GM21529 (cell line): ENCODE data around the gene PRKAR1B.

Source experiments
- ATAC-seq: cut with Tn5 transposase; IDR thresholded peaks from one replicate; pipeline ENCODE4 v1.9.1; 2021; ENCODE audit not compliant: unreplicated experiment

PRKAR1B gene

DNA sequence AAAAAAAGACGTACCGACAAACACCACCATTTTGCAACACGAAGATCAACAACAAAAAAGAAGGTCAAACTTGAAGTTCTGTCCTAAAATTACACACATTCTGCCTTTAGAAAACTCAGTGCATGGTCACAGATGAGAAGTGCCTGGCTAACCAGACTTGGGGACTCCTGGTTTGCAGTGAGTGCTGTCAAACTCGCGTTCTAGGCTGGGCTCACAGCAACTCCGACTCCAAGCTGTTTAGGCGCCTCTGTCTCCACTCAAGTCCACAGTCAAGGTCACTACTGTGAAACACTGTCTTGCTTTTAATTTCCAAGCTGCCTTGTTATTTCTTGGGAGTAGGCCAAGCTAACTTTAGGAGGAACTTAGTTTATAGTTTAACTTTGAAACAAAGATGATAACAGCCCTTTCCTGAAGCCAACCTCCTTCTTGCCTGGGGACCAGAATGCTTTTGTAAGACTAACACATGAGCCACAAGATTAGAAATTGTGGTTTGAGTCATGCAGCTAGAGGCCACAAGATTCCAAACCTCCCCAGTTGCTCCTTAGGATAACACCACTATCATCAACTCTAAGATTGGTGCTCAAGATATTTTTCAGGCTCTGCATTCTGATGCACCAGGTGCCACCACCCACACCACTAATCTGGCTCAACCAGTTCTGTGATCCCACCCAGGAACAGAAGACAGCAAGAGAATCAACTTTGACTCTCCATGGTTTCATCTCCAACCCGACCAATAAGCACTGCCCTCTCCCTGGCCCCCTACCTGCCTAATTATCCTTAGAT lies 1.7 kb downstream of the PRKAR1B start:
- no peak for ATAC-seq

DNA sequence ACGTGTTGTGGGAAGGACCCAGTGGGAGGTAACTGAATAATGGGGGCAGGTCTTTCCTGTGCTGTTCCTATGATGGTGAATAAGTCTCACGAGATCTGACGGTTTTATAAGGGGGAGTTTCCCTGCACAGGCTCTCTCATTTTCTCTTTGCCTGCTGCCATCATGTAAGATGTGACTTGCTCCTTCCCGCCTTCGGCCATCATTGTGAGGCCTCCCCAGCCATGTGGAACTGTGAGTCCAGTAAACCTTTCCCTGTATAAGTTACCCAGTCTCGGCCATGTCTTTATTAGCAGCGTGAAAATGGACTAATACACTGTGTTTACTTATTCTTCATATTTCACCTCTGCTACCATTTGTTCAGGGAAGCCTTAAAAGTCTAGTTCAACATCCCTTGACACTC lies 2.8 kb downstream of the PRKAR1B start:
- no peak for ATAC-seq

DNA sequence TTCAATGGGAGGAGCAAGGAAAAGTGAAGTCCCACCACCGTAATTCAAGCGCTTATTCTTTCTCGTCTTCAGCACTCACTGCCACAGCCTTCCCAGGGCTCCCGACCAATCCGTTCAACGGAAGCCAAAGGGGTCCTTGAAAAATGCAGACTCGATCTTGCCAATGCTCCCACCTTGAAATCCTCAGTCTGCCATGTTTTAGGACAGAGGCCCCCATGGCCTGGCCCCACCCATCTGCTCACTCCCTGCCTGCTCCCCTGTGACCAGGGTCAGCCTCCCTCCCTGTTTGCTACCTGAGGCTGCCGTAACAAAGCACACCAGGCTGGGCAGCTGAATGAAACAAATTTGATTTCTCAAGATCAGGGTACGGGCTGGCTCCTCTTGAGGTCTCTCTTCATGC lies 3.5 kb downstream of the PRKAR1B start:
- no peak for ATAC-seq

GRCh38 chr7:721619-722248 lies 5.3 kb downstream of the PRKAR1B start:
- ATAC-seq = no peak

- ATAC-seq = no peak
These were observed 10.4 kb downstream of the PRKAR1B start for GRCh38 chr7:716636-717035.

DNA sequence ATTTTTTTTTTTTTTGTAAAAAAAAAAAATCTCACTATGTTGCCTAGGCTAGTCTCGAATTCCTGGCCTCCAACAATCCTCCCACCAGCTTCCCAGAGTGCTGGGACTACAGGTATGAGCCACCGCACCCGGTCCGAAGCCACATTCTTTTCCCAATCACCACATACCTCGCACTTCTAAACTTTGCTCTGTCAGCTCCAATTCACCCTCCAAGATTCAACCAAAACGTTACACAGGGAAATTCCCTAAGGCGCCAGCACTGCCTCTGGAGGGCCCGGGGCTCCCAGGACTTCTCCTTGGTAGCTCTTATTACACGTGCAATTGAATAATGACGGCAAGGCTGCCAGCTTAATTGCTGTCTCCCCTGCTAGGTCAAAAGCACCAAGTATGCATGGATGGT lies 10.9 kb downstream of the PRKAR1B start:
- no peak for ATAC-seq

DNA sequence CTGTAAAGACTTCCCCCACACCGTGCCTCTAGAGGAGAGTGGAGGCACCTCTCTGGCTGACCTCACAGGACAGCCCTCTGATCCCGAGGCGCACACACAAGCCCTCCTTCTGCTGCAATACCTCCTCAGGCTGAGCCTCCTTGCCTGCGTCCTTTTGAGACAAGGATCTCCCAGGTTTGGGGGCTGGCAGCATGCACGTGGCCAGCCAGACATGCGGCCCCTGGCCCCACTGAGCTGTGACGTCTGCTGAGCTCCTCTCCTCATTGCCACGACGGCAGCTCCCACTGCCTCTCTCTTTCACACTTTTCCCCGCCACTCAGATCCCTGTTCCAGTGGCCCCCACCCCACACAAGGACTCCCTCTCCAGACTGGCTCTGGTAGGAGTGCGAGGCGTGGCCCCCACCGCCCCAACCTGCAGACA lies 12.8 kb downstream of the PRKAR1B start:
- no peak for ATAC-seq

- no peak for ATAC-seq
These were observed 13.4 kb downstream of the PRKAR1B start for GRCh38 chr7:713488-714230.

- ATAC-seq = no peak
These were observed 14.0 kb downstream of the PRKAR1B start for GRCh38 chr7:713139-713457.

DNA sequence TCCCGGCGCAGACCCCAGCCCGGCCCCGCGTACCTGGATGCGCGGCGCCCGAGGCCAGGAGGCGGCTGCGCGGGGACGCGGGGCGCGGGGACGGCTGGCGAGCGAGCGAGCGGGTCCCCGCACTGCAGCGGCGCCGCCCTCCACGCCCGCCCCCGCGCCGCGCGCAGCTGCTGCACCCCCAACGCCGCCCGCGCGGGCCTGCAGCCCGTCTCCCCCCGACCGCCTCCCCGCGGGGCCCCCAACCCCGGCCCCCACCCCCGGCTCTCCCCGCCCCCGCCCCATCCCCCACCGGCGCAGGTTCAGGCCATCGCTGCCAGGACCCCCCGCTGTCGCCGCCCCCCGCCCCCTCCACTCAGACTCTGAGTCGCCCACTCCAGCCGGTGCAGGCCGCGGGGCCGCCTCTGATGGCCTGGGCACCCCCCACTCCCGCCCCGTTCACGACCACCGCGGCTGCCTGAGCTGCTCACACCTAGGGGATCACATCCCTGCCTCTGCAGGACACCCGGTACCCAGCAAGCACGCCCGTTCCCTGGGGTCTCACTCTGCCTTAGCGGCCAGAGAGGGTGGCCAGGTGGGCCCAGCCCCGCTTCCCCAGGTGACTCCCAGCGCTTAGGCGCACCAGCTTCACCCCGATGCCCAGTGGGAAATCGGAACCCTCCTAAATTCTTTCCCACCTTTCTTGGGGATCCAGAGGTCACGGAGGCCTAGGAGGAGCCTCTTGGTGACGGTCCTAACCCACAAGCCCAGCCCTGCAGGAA lies 14.5 kb downstream of the PRKAR1B start:
- no peak for ATAC-seq

GRCh38 chr7:711922-712380 lies 15.1 kb downstream of the PRKAR1B start:
- ATAC-seq = no peak

- ATAC-seq = no peak
These were observed 15.8 kb downstream of the PRKAR1B start for GRCh38 chr7:711093-711921.

DNA sequence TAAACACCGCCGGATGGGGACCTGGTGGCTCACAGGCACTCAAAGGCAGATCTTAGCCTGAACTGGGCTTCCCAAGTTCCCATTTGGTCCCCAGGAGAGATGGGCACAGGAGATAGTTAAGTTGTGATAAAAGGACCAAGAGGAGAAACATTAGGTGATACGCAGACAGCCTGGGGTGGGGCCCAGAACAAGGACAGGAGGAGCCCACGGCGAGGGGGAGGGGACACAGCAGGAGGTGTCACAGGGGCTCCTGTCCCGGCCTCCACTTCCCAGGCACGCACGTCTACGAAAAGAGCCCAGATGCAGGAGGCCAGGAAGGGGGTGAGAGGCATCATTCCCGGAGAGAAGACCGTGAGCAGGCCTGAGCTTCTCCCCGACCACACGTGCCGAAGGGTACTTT lies 16.9 kb downstream of the PRKAR1B start:
- no peak for ATAC-seq

- ATAC-seq = no peak
These were observed 19.6 kb downstream of the PRKAR1B start for GRCh38 chr7:707296-708000.

- no peak for ATAC-seq
These were observed 20.4 kb downstream of the PRKAR1B start for GRCh38 chr7:706721-707120.

DNA sequence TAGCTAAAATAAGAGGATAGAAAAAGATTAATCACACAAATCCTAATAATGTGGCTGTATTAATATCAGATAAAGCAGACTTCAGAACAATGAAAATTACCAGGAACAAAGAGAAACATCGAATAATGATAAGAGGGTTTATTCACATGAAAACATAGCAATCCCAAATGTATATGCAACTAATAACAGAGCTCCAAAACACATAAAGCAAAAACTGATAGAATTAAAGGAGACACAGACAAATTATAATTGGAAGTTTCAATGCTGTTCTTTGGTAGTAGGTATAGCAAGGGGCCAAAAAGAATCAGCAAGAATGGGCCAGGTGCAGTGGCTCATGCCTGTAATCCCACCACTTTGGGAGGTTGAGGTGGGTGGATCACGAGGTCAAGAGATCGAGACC lies 24.0 kb downstream of the PRKAR1B start:
- no peak for ATAC-seq

- ATAC-seq = no peak
These were observed 25.9 kb downstream of the PRKAR1B start for GRCh38 chr7:701086-701671.

DNA sequence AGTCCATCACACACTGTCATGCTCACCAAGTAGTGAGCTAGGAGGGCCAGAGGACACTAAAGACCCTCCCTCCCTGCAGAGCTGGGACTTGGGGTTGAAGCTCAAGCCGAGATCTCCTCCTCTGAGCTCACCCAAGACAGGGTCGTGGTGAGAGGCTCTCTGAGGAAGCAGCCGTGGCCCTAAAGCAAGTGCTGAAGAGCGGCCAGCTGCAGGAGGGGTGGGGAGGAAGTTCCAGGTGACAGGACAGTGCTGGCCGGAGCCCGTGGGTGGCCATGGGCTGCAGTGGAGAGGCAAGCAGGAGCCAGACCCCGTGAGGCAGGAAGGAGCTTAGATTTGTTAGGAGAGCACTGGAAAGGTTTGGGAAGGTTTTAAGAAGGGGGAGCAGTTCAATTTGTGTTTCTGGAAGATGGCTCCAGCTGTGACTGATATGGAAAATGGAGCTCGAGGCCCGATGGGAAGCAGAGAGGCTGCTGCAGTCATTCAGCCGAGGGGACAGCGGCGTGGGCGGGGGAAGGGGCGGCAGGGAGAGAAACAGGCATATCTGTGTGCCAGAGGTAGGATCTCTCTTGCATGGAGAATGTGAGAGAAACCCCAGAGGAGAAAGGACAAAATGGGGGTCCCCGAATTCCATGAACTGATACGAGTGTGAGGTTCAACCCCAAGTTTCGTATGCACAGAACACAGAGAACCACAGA lies 27.5 kb downstream of the PRKAR1B start:
- ATAC-seq = no peak
